GM13977 (cell line): Measurements from ENCODE around the gene FUT8.

Source experiments
- DNase-seq: peaks from one replicate; pipeline ENCODE4 v3.0.0; 2012; ENCODE audit warnings: low spot score
- in situ Hi-C: fragments of 300-500 bp; cut with MboI; formaldehyde crosslinking; loops from one replicate; pipeline ENCODE4 v1.12.0; 2022; ENCODE audit warnings: low sequenced_read_pairs, low pct_unique_long_range_greater_than_20kb, mixed read lengths, inconsistent platforms; ENCODE audit not compliant: unreplicated experiment
- TF ChIP-seq, protein P1 (sequence below): IDR thresholded peaks from 2 replicates; pipeline ENCODE4 v1.5.1; 2012; ENCODE audit warnings: mild to moderate bottlenecking, control low read depth; ENCODE audit not compliant: insufficient read depth; ENCODE audit errors: extremely low read depth, missing control alignments

FUT8 gene

DNA sequence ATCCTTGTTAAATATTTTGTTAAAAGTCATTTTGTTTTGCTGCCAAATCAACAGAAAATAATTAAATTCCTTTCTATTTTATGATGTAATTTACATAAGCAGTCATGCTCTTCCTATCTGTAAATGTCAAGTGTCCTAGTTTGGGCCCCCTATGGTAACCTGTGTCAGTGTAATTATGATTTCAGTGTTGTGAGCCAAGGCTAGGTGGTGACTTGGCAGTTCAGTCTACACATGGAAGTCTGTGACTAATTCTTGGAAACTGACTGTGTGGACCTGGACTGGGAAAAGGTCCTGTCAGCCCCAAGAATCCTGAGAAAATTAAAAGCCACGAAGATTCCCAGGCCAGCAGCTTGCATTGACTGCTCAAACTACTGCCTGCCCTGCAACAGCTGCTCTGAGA, 371.0 kb downstream of the FUT8 start:
- in situ Hi-C loops: no loop called here
- no peak for DNase-seq
- TF ChIP-seq, protein P1, sequence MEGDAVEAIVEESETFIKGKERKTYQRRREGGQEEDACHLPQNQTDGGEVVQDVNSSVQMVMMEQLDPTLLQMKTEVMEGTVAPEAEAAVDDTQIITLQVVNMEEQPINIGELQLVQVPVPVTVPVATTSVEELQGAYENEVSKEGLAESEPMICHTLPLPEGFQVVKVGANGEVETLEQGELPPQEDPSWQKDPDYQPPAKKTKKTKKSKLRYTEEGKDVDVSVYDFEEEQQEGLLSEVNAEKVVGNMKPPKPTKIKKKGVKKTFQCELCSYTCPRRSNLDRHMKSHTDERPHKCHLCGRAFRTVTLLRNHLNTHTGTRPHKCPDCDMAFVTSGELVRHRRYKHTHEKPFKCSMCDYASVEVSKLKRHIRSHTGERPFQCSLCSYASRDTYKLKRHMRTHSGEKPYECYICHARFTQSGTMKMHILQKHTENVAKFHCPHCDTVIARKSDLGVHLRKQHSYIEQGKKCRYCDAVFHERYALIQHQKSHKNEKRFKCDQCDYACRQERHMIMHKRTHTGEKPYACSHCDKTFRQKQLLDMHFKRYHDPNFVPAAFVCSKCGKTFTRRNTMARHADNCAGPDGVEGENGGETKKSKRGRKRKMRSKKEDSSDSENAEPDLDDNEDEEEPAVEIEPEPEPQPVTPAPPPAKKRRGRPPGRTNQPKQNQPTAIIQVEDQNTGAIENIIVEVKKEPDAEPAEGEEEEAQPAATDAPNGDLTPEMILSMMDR: no peak

DNA sequence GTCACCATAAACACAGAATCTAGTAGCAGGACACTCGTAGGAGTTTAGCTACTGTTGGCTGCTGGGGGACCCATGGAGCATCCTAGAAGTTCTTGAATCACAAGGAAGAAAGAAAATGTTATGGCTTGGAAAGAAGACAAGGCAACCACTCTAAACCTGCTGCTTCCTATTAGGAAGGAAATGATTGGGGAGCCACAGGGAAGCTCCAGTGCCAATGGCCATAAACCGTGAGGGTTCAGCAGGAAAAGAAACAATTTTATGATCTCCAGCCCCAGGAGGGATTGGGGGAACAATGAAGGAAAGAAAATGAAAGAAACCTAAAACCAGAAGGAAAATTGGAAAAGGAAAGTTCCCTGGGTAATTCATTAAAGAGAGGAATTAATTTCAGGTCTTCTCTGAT, 372.0 kb downstream of the FUT8 start:
- in situ Hi-C loops: no loop called here
- DNase-seq: no peak
- TF ChIP-seq, protein P1: no peak

DNA sequence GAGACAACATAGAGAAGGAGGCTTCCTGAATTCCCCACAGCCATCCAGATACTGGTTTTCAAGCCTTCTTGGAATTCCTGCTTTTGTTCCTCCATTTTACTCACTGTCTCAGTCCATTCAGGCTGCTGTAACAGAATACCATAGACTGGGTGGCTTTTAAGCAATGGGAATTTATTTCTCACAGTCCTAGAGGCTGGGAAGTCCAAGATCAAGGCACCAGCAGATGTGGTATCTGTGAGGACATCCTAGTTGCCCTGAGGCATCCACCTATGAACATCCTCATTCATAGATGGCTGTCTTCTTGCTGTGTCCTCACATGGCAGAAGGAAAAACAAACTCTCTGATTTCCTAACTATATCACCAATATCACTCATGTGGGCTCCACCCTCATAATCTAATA, 374.9 kb downstream of the FUT8 start:
- in situ Hi-C loops: no loop called here
- TF ChIP-seq, protein P1: no peak
- no peak for DNase-seq

DNA sequence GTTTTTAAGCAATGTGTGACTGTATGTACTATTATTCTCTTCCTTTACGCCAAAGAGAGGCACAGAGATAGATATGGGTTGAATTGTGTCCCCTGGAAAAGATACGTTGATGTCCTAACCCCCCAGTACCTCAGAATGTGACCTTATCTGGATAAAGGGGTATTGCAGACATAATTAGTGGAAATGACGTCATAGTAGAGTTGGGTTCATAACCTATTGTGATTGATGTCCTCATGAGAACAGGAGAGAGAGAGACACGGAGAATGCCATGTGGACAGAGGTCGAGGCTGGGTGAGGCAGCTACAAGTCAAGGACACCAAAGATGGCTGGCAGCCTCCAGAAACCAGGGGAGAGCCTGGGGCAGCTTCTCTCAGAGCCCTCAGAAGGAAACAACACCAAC, 376.3 kb downstream of the FUT8 start:
- in situ Hi-C loops: no loop called here
- TF ChIP-seq, protein P1: no peak
- no peak for DNase-seq

DNA sequence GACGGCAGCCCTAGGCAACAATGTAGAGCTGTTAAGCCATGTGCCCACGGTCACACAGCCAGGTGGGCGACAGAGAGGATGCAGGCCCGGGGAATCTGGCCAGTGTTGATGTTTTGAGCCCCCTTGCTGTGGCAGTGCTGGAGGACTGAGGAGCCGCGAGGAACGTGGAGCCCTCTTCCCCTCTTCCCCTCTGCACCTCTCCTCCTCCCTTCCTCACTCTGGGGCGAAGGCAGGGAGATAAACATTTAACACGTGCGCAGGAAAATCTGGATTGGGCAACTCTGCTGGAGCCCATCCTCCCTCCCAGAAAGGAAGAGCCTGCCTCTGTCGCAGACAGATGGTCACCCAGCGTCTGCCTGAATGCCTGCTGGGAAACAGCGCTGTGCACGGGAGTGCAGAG, 376.8 kb downstream of the FUT8 start:
- in situ Hi-C loops: no loop called here
- no peak for DNase-seq
- TF ChIP-seq, protein P1: no peak

DNA sequence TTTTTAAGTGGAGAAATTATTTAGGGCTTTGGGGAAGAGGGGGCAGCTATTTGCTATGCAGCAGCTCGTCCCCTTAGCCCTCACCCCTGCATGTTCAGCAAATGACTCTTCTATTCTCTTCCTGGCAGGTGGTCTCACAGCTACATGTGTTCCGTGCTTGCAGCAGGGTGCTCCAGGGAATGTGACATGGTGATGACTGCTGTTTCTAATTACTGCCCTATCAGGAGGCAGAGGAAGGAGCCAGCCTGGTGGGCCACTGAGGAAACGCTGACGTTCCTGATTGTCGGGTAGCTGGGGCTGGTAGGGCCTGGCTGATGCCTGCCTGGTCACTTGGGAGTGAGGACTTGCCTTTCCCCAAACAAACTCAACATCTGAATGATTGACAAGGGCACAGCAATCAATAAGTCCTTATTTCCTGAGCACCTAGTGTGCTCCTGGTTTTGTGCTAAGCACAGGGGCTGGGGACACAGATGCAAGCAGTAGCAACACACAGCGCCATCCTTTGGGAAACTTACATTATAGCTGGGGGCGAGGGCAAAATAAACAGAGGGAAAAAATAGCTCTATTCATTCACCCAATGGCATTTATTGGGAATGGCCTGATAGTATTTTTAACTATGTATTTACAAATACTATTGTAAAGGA, 377.8 kb downstream of the FUT8 start:
- no peak for DNase-seq
- TF ChIP-seq, protein P1: no peak
- in situ Hi-C loops: no loop called here
